Measurements from ENCODE around the gene CHI3L1. TPM values are rescaled to one million over a fixed set of nuclear protein-coding genes. Genes with fewer than 3 reads are reported as not detected.

The CHI3L1 gene
- total RNA-seq, 1 donor from 2014 or later = not detected

DNA sequence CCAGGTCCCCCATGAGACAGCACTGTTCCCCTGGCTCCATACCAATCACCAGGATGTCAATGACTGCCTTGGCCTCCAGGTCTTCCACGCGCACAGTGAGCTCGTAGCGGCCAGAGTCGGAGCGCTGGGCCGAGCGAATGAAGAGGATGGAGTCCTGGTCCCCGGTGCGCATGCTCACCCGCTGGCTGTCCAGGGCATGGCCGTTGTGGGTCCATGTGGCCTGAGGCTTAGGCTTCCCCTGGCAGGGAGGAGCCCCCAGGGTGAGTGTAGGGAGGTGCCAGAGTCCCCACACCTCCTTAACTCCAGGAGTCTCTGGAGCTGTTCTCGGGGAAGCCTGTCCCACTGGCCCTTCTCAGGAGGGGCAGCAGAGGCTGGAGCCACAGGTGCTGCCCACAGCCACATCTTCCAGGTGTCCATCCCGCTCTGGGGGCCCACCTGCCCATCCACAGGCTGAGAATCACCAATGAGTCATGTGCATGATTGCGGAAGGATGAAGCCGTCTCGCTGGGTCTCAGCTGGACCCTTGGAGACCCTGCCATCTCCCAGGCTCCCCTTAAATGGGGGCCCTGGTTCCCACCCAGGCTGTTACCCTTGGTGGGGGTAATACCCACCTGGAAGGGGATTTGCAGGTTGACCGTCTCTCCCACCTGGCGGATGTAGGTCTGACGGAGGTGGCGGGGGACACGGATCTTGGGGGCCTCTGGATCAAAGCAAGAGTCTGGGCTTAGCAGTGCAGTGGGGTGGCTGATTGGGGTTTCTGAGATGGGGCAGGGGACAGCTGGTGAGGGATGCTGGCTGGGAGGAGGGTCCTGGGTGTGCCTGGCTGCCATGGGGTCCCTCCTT, 14.9 kb downstream of the CHI3L1 start:
- Mint-ChIP-seq H3K9me3 (ENCODE audit: low read depth) (no peaks in the 10 kb centered on the region), H3K4me3 (ENCODE audit: low read depth) (no peak overlapping the region), H3K36me3 (ENCODE audit: insufficient read depth) (no peaks in the 10 kb centered on the region), H3K27ac (no peak overlapping the region), H3K4me1 (ENCODE audit: low read depth) (no peaks in the 10 kb centered on the region), H3K27me3 (peaks cover 43% of the 10 kb centered on the region)
- no peak for DNase-seq (ENCODE audit: low spot score, unreplicated experiment)
- TF ChIP-seq, protein P1, sequence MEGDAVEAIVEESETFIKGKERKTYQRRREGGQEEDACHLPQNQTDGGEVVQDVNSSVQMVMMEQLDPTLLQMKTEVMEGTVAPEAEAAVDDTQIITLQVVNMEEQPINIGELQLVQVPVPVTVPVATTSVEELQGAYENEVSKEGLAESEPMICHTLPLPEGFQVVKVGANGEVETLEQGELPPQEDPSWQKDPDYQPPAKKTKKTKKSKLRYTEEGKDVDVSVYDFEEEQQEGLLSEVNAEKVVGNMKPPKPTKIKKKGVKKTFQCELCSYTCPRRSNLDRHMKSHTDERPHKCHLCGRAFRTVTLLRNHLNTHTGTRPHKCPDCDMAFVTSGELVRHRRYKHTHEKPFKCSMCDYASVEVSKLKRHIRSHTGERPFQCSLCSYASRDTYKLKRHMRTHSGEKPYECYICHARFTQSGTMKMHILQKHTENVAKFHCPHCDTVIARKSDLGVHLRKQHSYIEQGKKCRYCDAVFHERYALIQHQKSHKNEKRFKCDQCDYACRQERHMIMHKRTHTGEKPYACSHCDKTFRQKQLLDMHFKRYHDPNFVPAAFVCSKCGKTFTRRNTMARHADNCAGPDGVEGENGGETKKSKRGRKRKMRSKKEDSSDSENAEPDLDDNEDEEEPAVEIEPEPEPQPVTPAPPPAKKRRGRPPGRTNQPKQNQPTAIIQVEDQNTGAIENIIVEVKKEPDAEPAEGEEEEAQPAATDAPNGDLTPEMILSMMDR (IDR thresholded peaks at IDR 0.05; ENCODE audit: unreplicated experiment) = no peak

DNA sequence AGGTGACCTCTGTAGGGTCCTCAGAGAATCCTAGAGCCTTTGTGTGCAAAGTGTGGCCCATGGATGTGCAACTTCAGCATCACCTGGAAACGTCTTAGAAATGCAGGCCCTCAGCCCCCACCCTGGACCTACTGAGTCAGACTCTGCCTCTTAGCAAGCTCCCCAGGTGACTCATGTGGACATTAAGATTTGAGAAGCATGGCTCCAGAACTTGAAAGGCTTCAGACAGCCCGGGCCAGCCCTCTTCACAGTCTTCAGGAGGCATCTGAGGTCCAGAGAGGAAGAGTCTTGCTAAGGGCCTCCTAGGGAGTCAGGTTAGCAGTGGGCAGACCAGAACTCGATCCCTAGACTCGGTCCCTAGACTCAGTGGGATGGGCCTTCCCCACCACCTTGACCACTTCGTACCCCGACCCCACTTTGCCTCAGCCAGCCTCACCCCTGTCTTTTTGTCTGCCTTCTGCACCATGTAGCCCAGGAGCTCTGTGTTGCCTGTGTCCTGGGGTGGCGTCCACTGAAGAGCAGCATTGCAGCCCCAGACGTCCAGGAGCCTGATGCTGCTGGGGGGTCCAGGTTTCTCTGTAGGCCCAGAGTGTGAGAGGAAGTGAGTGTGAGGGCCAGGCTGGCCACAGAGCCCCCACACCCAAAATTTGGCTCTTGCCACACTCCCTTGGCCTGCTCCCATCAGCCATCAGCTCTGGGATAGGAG, 15.7 kb downstream of the CHI3L1 start:
- Mint-ChIP-seq H3K4me1 (ENCODE audit: low read depth) (no peaks in the 10 kb centered on the region), H3K4me3 (ENCODE audit: low read depth) (no peak overlapping the region), H3K36me3 (ENCODE audit: insufficient read depth) (no peaks in the 10 kb centered on the region), H3K9me3 (ENCODE audit: low read depth) (no peaks in the 10 kb centered on the region), H3K27ac (no peak overlapping the region), H3K27me3 (peaks cover 43% of the 10 kb centered on the region)
- DNase-seq (ENCODE audit: low spot score, unreplicated experiment) = no peak
- TF ChIP-seq, protein P1 (IDR thresholded peaks at IDR 0.05; ENCODE audit: unreplicated experiment) = no peak

GRCh38 chr1:203169770-203170520, 16.6 kb downstream of the CHI3L1 start:
- Mint-ChIP-seq H3K27ac (no peak overlapping the region), H3K4me3 (ENCODE audit: low read depth) (no peak overlapping the region), H3K27me3 (peaks cover 50% of the 10 kb centered on the region), H3K36me3 (ENCODE audit: insufficient read depth) (no peaks in the 10 kb centered on the region), H3K4me1 (ENCODE audit: low read depth) (no peaks in the 10 kb centered on the region), H3K9me3 (ENCODE audit: low read depth) (no peaks in the 10 kb centered on the region)
- TF ChIP-seq, protein P1 (IDR thresholded peaks at IDR 0.05; ENCODE audit: unreplicated experiment) = no peak
- no peak for DNase-seq (ENCODE audit: low spot score, unreplicated experiment)

GRCh38 chr1:203168991-203169390, 17.5 kb downstream of the CHI3L1 start:
- no peaks in the 10 kb centered on the region for H3K36me3 Mint-ChIP-seq (ENCODE audit: insufficient read depth)
- H3K4me1 Mint-ChIP-seq (ENCODE audit: low read depth) = no peaks in the 10 kb centered on the region
- no peaks in the 10 kb centered on the region for H3K9me3 Mint-ChIP-seq (ENCODE audit: low read depth)
- no peak overlapping the region for H3K27ac Mint-ChIP-seq
- H3K27me3 Mint-ChIP-seq = peaks cover 54% of the 10 kb centered on the region
- no peak overlapping the region for H3K4me3 Mint-ChIP-seq (ENCODE audit: low read depth)
- DNase-seq (ENCODE audit: low spot score, unreplicated experiment) = no peak
- TF ChIP-seq, protein P1 (IDR thresholded peaks at IDR 0.05; ENCODE audit: unreplicated experiment) = no peak

GRCh38 chr1:203168256-203168786, 18.2 kb downstream of the CHI3L1 start:
- peaks cover 52% of the 10 kb centered on the region for H3K27me3 Mint-ChIP-seq
- no peak overlapping the region for H3K4me3 Mint-ChIP-seq (ENCODE audit: low read depth)
- H3K4me1 Mint-ChIP-seq (ENCODE audit: low read depth) = no peaks in the 10 kb centered on the region
- no peaks in the 10 kb centered on the region for H3K9me3 Mint-ChIP-seq (ENCODE audit: low read depth)
- DNase-seq (ENCODE audit: low spot score, unreplicated experiment) = no peak
- no peaks in the 10 kb centered on the region for H3K36me3 Mint-ChIP-seq (ENCODE audit: insufficient read depth)
- H3K27ac Mint-ChIP-seq = no peak overlapping the region
- TF ChIP-seq, protein P1 (IDR thresholded peaks at IDR 0.05; ENCODE audit: unreplicated experiment) = no peak
